ENCODE measurements around the gene CNOT4. TPM values are rescaled to one million over a fixed set of nuclear protein-coding genes. Genes with fewer than 3 reads are reported as not detected.

Gene CNOT4
- total RNA-seq, 2 experiments from 2014 or later, result 24.0 to 29.8 TPM

DNA sequence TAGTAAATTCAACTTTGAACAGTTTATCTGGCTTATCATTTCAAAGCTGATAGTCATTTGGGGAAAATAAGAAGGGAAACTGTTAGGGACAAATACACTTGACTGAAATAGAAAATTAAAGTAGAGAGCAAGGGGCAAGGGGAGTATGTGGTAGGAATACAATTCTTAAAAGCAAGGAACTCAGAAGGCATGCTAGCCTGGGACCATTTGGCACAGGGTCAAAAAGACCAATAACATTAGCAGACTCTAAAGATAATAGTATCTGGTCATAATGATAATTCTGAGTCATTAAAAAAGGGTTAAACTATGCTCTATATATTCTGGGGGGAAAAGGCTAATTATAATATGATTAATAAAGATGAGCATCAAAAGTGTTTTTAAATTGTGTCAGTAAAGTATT is 112.2 kb downstream of the CNOT4 start:
- no peak overlapping the region for H3K27ac Mint-ChIP-seq
- ATAC-seq (ENCODE audit: poor library complexity) (no peak), DNase-seq (no peak)
- TF ChIP-seq, protein P1, sequence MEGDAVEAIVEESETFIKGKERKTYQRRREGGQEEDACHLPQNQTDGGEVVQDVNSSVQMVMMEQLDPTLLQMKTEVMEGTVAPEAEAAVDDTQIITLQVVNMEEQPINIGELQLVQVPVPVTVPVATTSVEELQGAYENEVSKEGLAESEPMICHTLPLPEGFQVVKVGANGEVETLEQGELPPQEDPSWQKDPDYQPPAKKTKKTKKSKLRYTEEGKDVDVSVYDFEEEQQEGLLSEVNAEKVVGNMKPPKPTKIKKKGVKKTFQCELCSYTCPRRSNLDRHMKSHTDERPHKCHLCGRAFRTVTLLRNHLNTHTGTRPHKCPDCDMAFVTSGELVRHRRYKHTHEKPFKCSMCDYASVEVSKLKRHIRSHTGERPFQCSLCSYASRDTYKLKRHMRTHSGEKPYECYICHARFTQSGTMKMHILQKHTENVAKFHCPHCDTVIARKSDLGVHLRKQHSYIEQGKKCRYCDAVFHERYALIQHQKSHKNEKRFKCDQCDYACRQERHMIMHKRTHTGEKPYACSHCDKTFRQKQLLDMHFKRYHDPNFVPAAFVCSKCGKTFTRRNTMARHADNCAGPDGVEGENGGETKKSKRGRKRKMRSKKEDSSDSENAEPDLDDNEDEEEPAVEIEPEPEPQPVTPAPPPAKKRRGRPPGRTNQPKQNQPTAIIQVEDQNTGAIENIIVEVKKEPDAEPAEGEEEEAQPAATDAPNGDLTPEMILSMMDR (IDR thresholded peaks at IDR 0.05), result no peak
- intact Hi-C loops (cut with DNase I, micrococcal nuclease), result no loop called here
- H3K36me3 Mint-ChIP-seq (ENCODE audit: low read depth), result peaks cover 53% of the 10 kb centered on the region
- no peaks in the 10 kb centered on the region for H3K27me3 Mint-ChIP-seq
- peaks cover 27% of the 10 kb centered on the region for H3K36me3 ChIP-seq (ENCODE audit: insufficient read depth, low read length)
- H3K4me3 Mint-ChIP-seq, result no peak overlapping the region
- H3K4me1 Mint-ChIP-seq (ENCODE audit: low read depth), result no peaks in the 10 kb centered on the region
- H3K27me3 ChIP-seq (ENCODE audit: control insufficient read depth in 1 of 2, insufficient read depth in 2 of 2, low read length in 2 of 2), result no peaks in the 10 kb centered on the region
- no peaks in the 10 kb centered on the region for H3K9me3 ChIP-seq (ENCODE audit: control insufficient read depth in 1 of 2, insufficient read depth in 1 of 2, low read length in 2 of 2)
- H3K4me3 ChIP-seq (ENCODE audit: low read length), result no peak overlapping the region
- no peaks in the 10 kb centered on the region for H3K9me3 Mint-ChIP-seq
- H3K4me1 ChIP-seq (ENCODE audit: insufficient read depth, low read length), result no peaks in the 10 kb centered on the region
- ChIA-PET CTCF (no interaction called here), POLR2A (no interaction called here)
- no peak overlapping the region for H3K27ac ChIP-seq (ENCODE audit: low read depth in 1 of 2, low read length in 2 of 2)

- Histone ChIP-seq H3K4me3 (ENCODE audit: low read length) (no peak overlapping the region), H3K27ac (ENCODE audit: low read depth in 1 of 2, low read length in 2 of 2) (no peak overlapping the region), H3K9me3 (ENCODE audit: control insufficient read depth in 1 of 2, insufficient read depth in 1 of 2, low read length in 2 of 2) (no peaks in the 10 kb centered on the region), H3K4me1 (ENCODE audit: insufficient read depth, low read length) (no peaks in the 10 kb centered on the region), H3K27me3 (ENCODE audit: control insufficient read depth in 1 of 2, insufficient read depth in 2 of 2, low read length in 2 of 2) (no peaks in the 10 kb centered on the region), H3K36me3 (ENCODE audit: insufficient read depth, low read length) (peaks cover 37% of the 10 kb centered on the region)
- ATAC-seq (ENCODE audit: poor library complexity), result no peak
- intact Hi-C loops (cut with DNase I, micrococcal nuclease), result no loop called here
- Mint-ChIP-seq H3K9me3 (no peaks in the 10 kb centered on the region), H3K27ac (no peak overlapping the region), H3K27me3 (no peaks in the 10 kb centered on the region), H3K4me3 (no peak overlapping the region), H3K36me3 (ENCODE audit: low read depth) (peaks cover 86% of the 10 kb centered on the region), H3K4me1 (ENCODE audit: low read depth) (peaks cover 14% of the 10 kb centered on the region)
- ChIA-PET POLR2A (no interaction called here), CTCF (no interaction called here)
- TF ChIP-seq, protein P1 (IDR thresholded peaks at IDR 0.05), result no peak
- no peak for DNase-seq
Measured at GRCh38 chr7:135392701-135393100, 117.2 kb downstream of the CNOT4 start.

DNA sequence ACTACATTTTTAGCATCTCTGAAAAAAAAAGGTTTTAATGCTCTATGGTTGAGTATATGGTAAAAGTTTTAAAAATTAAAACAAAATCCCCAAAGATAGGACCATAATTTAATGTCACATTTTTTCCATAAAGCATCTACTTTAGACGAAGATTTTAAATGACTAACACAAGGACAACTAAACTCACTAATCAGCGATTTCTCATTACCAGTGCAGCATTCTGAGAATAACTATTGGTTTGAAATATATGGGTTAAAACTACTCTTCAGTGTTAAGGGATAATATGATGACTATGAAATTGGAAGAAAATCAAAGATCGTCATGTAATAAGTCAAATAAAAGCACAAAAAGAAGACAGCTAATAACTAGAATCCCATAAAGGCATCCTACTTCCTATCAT is 118.4 kb downstream of the CNOT4 start:
- TF ChIP-seq, protein P1 (IDR thresholded peaks at IDR 0.05), result no peak
- H3K4me1 Mint-ChIP-seq (ENCODE audit: low read depth), result peaks cover 14% of the 10 kb centered on the region
- Histone ChIP-seq H3K36me3 (ENCODE audit: insufficient read depth, low read length) (peaks cover 37% of the 10 kb centered on the region), H3K4me1 (ENCODE audit: insufficient read depth, low read length) (no peaks in the 10 kb centered on the region), H3K27ac (ENCODE audit: low read depth in 1 of 2, low read length in 2 of 2) (no peak overlapping the region), H3K4me3 (ENCODE audit: low read length) (no peak overlapping the region), H3K27me3 (ENCODE audit: control insufficient read depth in 1 of 2, insufficient read depth in 2 of 2, low read length in 2 of 2) (no peaks in the 10 kb centered on the region), H3K9me3 (ENCODE audit: control insufficient read depth in 1 of 2, insufficient read depth in 1 of 2, low read length in 2 of 2) (no peaks in the 10 kb centered on the region)
- no peak for DNase-seq
- intact Hi-C loops (cut with DNase I, micrococcal nuclease), result no loop called here
- no peak for ATAC-seq (ENCODE audit: poor library complexity)
- H3K27me3 Mint-ChIP-seq, result no peaks in the 10 kb centered on the region
- ChIA-PET CTCF (no interaction called here), POLR2A (no interaction called here)
- H3K9me3 Mint-ChIP-seq, result no peaks in the 10 kb centered on the region
- H3K36me3 Mint-ChIP-seq (ENCODE audit: low read depth), result peaks cover 85% of the 10 kb centered on the region
- no peak overlapping the region for H3K27ac Mint-ChIP-seq
- no peak overlapping the region for H3K4me3 Mint-ChIP-seq

Measured in CD4-positive, alpha-beta T cell (primary cell).